Ectodermal cell (in vitro differentiated cells): Measurements from ENCODE around the gene ADAMTS15.

Experiments
- H3K27ac ChIP-seq: 2 replicates; pipeline ENCODE4 v1.7.0; 2013; ENCODE audit warnings: mild to moderate bottlenecking, low read depth, low read length; ENCODE audit not compliant: insufficient read depth, poor library complexity, severe bottlenecking
- H3K27me3 ChIP-seq: 2 replicates; pipeline ENCODE4 v1.7.0; 2013; ENCODE audit warnings: mild to moderate bottlenecking, low read length; ENCODE audit not compliant: insufficient read depth, control insufficient read depth, poor library complexity, severe bottlenecking
- H3K36me3 ChIP-seq: one replicate; pipeline ENCODE4 v1.7.0; 2013; ENCODE audit warnings: low read length; ENCODE audit not compliant: control insufficient read depth, insufficient read depth
- H3K4me1 ChIP-seq: one replicate; pipeline ENCODE4 v1.7.0; 2013; ENCODE audit warnings: low read length; ENCODE audit not compliant: control insufficient read depth, insufficient read depth
- H3K4me3 ChIP-seq: 2 replicates; pipeline ENCODE4 v1.7.0; 2013; ENCODE audit warnings: low read depth, low read length, control low read depth; ENCODE audit not compliant: insufficient read depth
- H3K9me3 ChIP-seq: 2 replicates; pipeline ENCODE4 v1.7.0; 2013; ENCODE audit warnings: mild to moderate bottlenecking, low read length, moderate library complexity; ENCODE audit not compliant: control insufficient read depth
- WGBS, 2 experiments: methylation state at CpG; one replicate each; pipeline ENCODE4 v1.1.7; 2013; ENCODE audit warnings: missing lambda C conversion rate in 2 of 2; 5-methylcytosine and 5-hydroxymethylcytosine counted together

The ADAMTS15 gene

GRCh38 chr11:130408901-130409300 lies 39.5 kb upstream of the ADAMTS15 start:
- no peaks in the 10 kb centered on the region for H3K9me3 ChIP-seq
- H3K27ac ChIP-seq: no peak overlapping the region
- H3K4me1 ChIP-seq: no peaks in the 10 kb centered on the region
- no peaks in the 10 kb centered on the region for H3K36me3 ChIP-seq
- WGBS, 2 experiments: 85 to 87% methylated on average over 8 of the region's 8 CpGs
- H3K4me3 ChIP-seq: no peak overlapping the region
- H3K27me3 ChIP-seq: no peaks in the 10 kb centered on the region

GRCh38 chr11:130409594-130410388 lies 38.7 kb upstream of the ADAMTS15 start:
- no peaks in the 10 kb centered on the region for H3K27me3 ChIP-seq
- 87 to 89% methylated on average over 5 to 7 of the region's 7 CpGs for WGBS, 2 experiments
- no peaks in the 10 kb centered on the region for H3K36me3 ChIP-seq
- no peak overlapping the region for H3K4me3 ChIP-seq
- no peaks in the 10 kb centered on the region for H3K4me1 ChIP-seq
- no peaks in the 10 kb centered on the region for H3K9me3 ChIP-seq
- no peak overlapping the region for H3K27ac ChIP-seq

GRCh38 chr11:130411223-130411622 lies 37.2 kb upstream of the ADAMTS15 start:
- Histone ChIP-seq H3K4me3 (no peak overlapping the region), H3K27me3 (no peaks in the 10 kb centered on the region), H3K9me3 (no peaks in the 10 kb centered on the region), H3K27ac (no peak overlapping the region), H3K36me3 (no peaks in the 10 kb centered on the region), H3K4me1 (peaks cover 4% of the 10 kb centered on the region)
- 91% methylated on average over 11 of the region's 11 CpGs for WGBS, 2 experiments

- Histone ChIP-seq H3K27ac (no peak overlapping the region), H3K9me3 (no peaks in the 10 kb centered on the region), H3K4me1 (peaks cover 4% of the 10 kb centered on the region), H3K4me3 (no peak overlapping the region), H3K36me3 (no peaks in the 10 kb centered on the region), H3K27me3 (no peaks in the 10 kb centered on the region)
- 90 to 93% methylated on average over 16 of the region's 16 CpGs for WGBS, 2 experiments
Measured at GRCh38 chr11:130413405-130414106, 34.9 kb upstream of the ADAMTS15 start.

- WGBS, 2 experiments: 91 to 92% methylated on average over 24 of the region's 24 CpGs
- Histone ChIP-seq H3K27ac (no peak overlapping the region), H3K9me3 (no peaks in the 10 kb centered on the region), H3K4me3 (no peak overlapping the region), H3K36me3 (no peaks in the 10 kb centered on the region), H3K4me1 (peaks cover 8% of the 10 kb centered on the region), H3K27me3 (no peaks in the 10 kb centered on the region)
Measured at GRCh38 chr11:130414107-130415080, 34.1 kb upstream of the ADAMTS15 start.

- H3K27me3 ChIP-seq: no peaks in the 10 kb centered on the region
- 90 to 91% methylated on average over 37 of the region's 37 CpGs for WGBS, 2 experiments
- no peaks in the 10 kb centered on the region for H3K9me3 ChIP-seq
- H3K27ac ChIP-seq: no peak overlapping the region
- H3K36me3 ChIP-seq: no peaks in the 10 kb centered on the region
- no peak overlapping the region for H3K4me3 ChIP-seq
- H3K4me1 ChIP-seq: peaks cover 8% of the 10 kb centered on the region
Measured at GRCh38 chr11:130415731-130416529, 32.5 kb upstream of the ADAMTS15 start.

GRCh38 chr11:130416530-130416882 lies 31.9 kb upstream of the ADAMTS15 start:
- Histone ChIP-seq H3K27ac (no peak overlapping the region), H3K9me3 (no peaks in the 10 kb centered on the region), H3K27me3 (no peaks in the 10 kb centered on the region), H3K4me1 (peaks cover 8% of the 10 kb centered on the region), H3K36me3 (no peaks in the 10 kb centered on the region), H3K4me3 (no peak overlapping the region)
- 90 to 93% methylated on average over 12 of the region's 12 CpGs for WGBS, 2 experiments

GRCh38 chr11:130416906-130417305 lies 31.5 kb upstream of the ADAMTS15 start:
- Histone ChIP-seq H3K4me1 (peaks cover 8% of the 10 kb centered on the region), H3K27ac (no peak overlapping the region), H3K9me3 (no peaks in the 10 kb centered on the region), H3K27me3 (no peaks in the 10 kb centered on the region), H3K4me3 (no peak overlapping the region), H3K36me3 (no peaks in the 10 kb centered on the region)
- 93 to 97% methylated on average over 11 of the region's 11 CpGs for WGBS, 2 experiments

GRCh38 chr11:130418210-130418609 lies 30.2 kb upstream of the ADAMTS15 start:
- Histone ChIP-seq H3K9me3 (no peaks in the 10 kb centered on the region), H3K4me3 (no peak overlapping the region), H3K4me1 (peaks cover 8% of the 10 kb centered on the region), H3K27ac (no peak overlapping the region), H3K36me3 (no peaks in the 10 kb centered on the region), H3K27me3 (no peaks in the 10 kb centered on the region)
- WGBS, 2 experiments: 96 to 97% methylated on average over 5 of the region's 5 CpGs
